GM23248 (cell line): ENCODE measurements around the gene MYCBP2.

ENCODE experiments used
- EZH2 ChIP-seq: fragments of 200-600 bp; sonication (generic); IDR thresholded peaks from 2 replicates; pipeline ENCODE4 v1.6.1; 2018; ENCODE audit warnings: antibody characterized with exemption, mild to moderate bottlenecking; ENCODE audit not compliant: insufficient read depth, poor library complexity, severe bottlenecking
- EZH2phosphoT487 ChIP-seq: fragments of 200-600 bp; sonication (generic); IDR thresholded peaks from 2 replicates; pipeline ENCODE4 v1.6.1; 2018; ENCODE audit warnings: antibody characterized with exemption, moderate library complexity, mild to moderate bottlenecking, low read depth; ENCODE audit not compliant: insufficient read depth

DNA sequence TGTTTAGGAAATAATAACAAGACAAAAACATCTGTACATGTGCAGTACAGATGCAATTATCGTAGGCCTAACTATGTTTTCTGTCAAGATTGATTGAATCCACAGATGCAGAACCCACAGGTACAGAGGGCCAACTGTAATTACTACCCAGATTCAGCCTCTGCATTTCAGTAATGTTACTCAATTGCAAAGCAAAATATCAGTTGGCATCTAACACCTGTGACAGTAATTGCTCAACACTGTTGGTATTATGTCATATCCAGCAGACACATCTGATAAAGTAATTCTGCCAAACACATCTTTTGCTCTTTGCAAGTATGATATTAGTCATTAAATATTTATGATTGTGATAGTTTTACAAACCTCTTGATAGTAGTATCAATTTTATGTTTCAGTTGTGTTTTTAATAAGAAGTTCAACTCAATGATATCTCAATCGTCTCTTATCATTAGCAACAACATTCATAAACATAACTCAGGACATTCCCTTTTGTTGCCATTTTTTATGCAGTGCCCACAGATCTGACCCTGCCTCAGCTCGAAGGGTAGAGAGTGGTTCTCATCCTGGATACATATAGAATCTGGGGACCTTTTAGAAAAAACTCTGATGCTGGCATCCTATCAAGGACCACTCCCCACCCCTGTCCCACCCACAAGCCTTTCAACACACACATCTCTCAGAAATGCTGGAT lies 104.7 kb downstream of the MYCBP2 start:
- no peak for TF ChIP-seq EZH2
- TF ChIP-seq EZH2phosphoT487, result no peak
